Mesendoderm (in vitro differentiated cells): ENCODE measurements around the gene PCP2.

Experiments
- DNase-seq: peaks from one replicate; pipeline ENCODE4 v3.0.0; 2013
- H2AK5ac ChIP-seq: 2 replicates; pipeline ENCODE4 v1.6.1; 2013; ENCODE audit warnings: low read length, inconsistent platforms
- H2BK120ac ChIP-seq: 2 replicates; pipeline ENCODE4 v1.6.1; 2013; ENCODE audit warnings: low read depth, mild to moderate bottlenecking, low read length, moderate library complexity, mixed read lengths
- H2BK15ac ChIP-seq: replicated peaks from 2 replicates; pipeline ENCODE4 v1.6.1; 2013; ENCODE audit warnings: low read depth, mild to moderate bottlenecking, moderate library complexity
- H2BK5ac ChIP-seq: 2 replicates; pipeline ENCODE4 v1.6.1; 2013; ENCODE audit warnings: low read length, inconsistent platforms
- H3K18ac ChIP-seq: 2 replicates; pipeline ENCODE4 v1.6.1; 2013; ENCODE audit warnings: mild to moderate bottlenecking, low read length, mixed read lengths
- H3K23ac ChIP-seq: one replicate; pipeline ENCODE4 v1.6.1; 2013; ENCODE audit warnings: low read length
- H3K27ac ChIP-seq: 2 replicates; pipeline ENCODE4 v1.5.1; 2013; ENCODE audit warnings: low read depth, mild to moderate bottlenecking, inconsistent platforms, low read length, moderate library complexity
- H3K27me3 ChIP-seq: 2 replicates; pipeline ENCODE4 v1.6.1; 2013; ENCODE audit warnings: low read length, control low read depth, mild to moderate bottlenecking, inconsistent platforms; ENCODE audit not compliant: insufficient read depth, poor library complexity
- H3K36me3 ChIP-seq: 2 replicates; pipeline ENCODE4 v1.6.1; 2013; ENCODE audit warnings: low read length, inconsistent platforms; ENCODE audit not compliant: control insufficient read depth, insufficient read depth
- H3K4ac ChIP-seq: one replicate; pipeline ENCODE4 v1.6.1; 2013; ENCODE audit warnings: low read depth, mild to moderate bottlenecking, low read length, moderate library complexity
- H3K4me1 ChIP-seq: 2 replicates; pipeline ENCODE4 v1.6.1; 2013; ENCODE audit warnings: low read depth, low read length, inconsistent platforms; ENCODE audit not compliant: control insufficient read depth
- H3K4me2 ChIP-seq: 2 replicates; pipeline ENCODE4 v1.6.1; 2013; ENCODE audit warnings: low read length
- H3K4me3 ChIP-seq: 2 replicates; pipeline ENCODE4 v1.5.1; 2013; ENCODE audit warnings: mild to moderate bottlenecking, low read length
- H3K56ac ChIP-seq: one replicate; pipeline ENCODE4 v1.6.1; 2013; ENCODE audit warnings: low read length
- H3K79me1 ChIP-seq: 2 replicates; pipeline ENCODE4 v1.6.1; 2013; ENCODE audit warnings: low read length, inconsistent platforms
- H3K79me2 ChIP-seq: 2 replicates; pipeline ENCODE4 v1.6.1; 2013; ENCODE audit warnings: mild to moderate bottlenecking, low read length; ENCODE audit not compliant: control insufficient read depth, insufficient read depth
- H3K9ac ChIP-seq: 2 replicates; pipeline ENCODE4 v1.6.1; 2013; ENCODE audit warnings: low read length, inconsistent platforms
- H4K5ac ChIP-seq: one replicate; pipeline ENCODE4 v1.6.1; 2013; ENCODE audit warnings: low read length
- H4K8ac ChIP-seq: one replicate; pipeline ENCODE4 v1.6.1; 2013; ENCODE audit warnings: low read depth, mild to moderate bottlenecking, control low read depth, low read length, moderate library complexity
- WGBS: extraction: QIAGEN DNeasy Blood & Tissue Kit; methylation state at CpG from one replicate; pipeline ENCODE4 v1.1.7; 2013; ENCODE audit warnings: low lambda C conversion rate, missing lambda C conversion rate; ENCODE audit not compliant: insufficient coverage; ENCODE audit errors: extremely low coverage; 5-methylcytosine and 5-hydroxymethylcytosine counted together

The PCP2 gene

GRCh38 chr19:7678971-7679751 lies 45.6 kb upstream of the PCP2 start:
- Histone ChIP-seq H3K4me2 (no peak overlapping the region), H4K5ac (no peak overlapping the region), H3K56ac (no peak overlapping the region), H3K36me3 (no peaks in the 10 kb centered on the region), H3K27me3 (no peaks in the 10 kb centered on the region), H2AK5ac (no peak overlapping the region), H3K4ac (no peak overlapping the region), H3K9ac (no peak overlapping the region), H3K4me1 (peaks cover 3% of the 10 kb centered on the region), H3K27ac (no peak overlapping the region), H2BK15ac (no peak overlapping the region), H2BK5ac (no peak overlapping the region), H3K79me2 (peaks cover 4% of the 10 kb centered on the region), H3K18ac (no peak overlapping the region), H3K79me1 (peaks cover 3% of the 10 kb centered on the region), H3K4me3 (no peak overlapping the region), H4K8ac (no peak overlapping the region), H3K23ac (no peak overlapping the region), H2BK120ac (no peak overlapping the region)
- no peak for DNase-seq
- no CpG with 5 or more reads among the region's 30 CpGs for WGBS

- Histone ChIP-seq H3K23ac (no peak overlapping the region), H3K4ac (no peak overlapping the region), H3K36me3 (no peaks in the 10 kb centered on the region), H2BK5ac (no peak overlapping the region), H2AK5ac (no peak overlapping the region), H2BK120ac (no peak overlapping the region), H4K8ac (no peak overlapping the region), H4K5ac (no peak overlapping the region), H3K9ac (no peak overlapping the region), H3K18ac (no peak overlapping the region), H3K79me1 (peaks cover 3% of the 10 kb centered on the region), H3K27me3 (no peaks in the 10 kb centered on the region), H3K4me2 (no peak overlapping the region), H3K27ac (no peak overlapping the region), H3K79me2 (peaks cover 4% of the 10 kb centered on the region), H3K4me3 (no peak overlapping the region), H3K56ac (no peak overlapping the region), H3K4me1 (peaks cover 3% of the 10 kb centered on the region), H2BK15ac (no peak overlapping the region)
- peak; percentile 51 for DNase-seq
- WGBS = no CpG with 5 or more reads among the region's 12 CpGs
These were observed 44.3 kb upstream of the PCP2 start for GRCh38 chr19:7677669-7678311.

GRCh38 chr19:7676854-7677253 lies 43.3 kb upstream of the PCP2 start, which contains the start of gene MCEMP1:
TSS of gene MCEMP1 (plus strand) at chr19:7677090. CDS start at chr19:7677121, 31 bp downstream.
- no peak for DNase-seq
- WGBS = no CpG with 5 or more reads among the region's 10 CpGs

GRCh38 chr19:7676376-7676775 lies 42.9 kb upstream of the PCP2 start:
- no peak overlapping the region for H4K5ac ChIP-seq
- no peaks in the 10 kb centered on the region for H3K79me2 ChIP-seq
- no peaks in the 10 kb centered on the region for H3K27me3 ChIP-seq
- H3K4me2 ChIP-seq = no peak overlapping the region
- no peak overlapping the region for H3K4ac ChIP-seq
- no peak overlapping the region for H3K18ac ChIP-seq
- H3K4me3 ChIP-seq = no peak overlapping the region
- H3K56ac ChIP-seq = no peak overlapping the region
- H3K9ac ChIP-seq = no peak overlapping the region
- H3K4me1 ChIP-seq = no peaks in the 10 kb centered on the region
- H4K8ac ChIP-seq = no peak overlapping the region
- H2BK5ac ChIP-seq = no peak overlapping the region
- WGBS = no CpG with 5 or more reads among the region's 7 CpGs
- no peak overlapping the region for H2AK5ac ChIP-seq
- H3K23ac ChIP-seq = no peak overlapping the region
- no peak overlapping the region for H2BK120ac ChIP-seq
- no peaks in the 10 kb centered on the region for H3K36me3 ChIP-seq
- DNase-seq = no peak
- H3K79me1 ChIP-seq = no peaks in the 10 kb centered on the region
- no peak overlapping the region for H3K27ac ChIP-seq
- H2BK15ac ChIP-seq = no peak overlapping the region

More at GRCh38 chr19:7676854-7677253, 43.3 kb upstream of the PCP2 start, which contains the start of gene MCEMP1:
- Histone ChIP-seq H4K5ac (no peak within 1 kb of the TSS), H3K27ac (no peak within 1 kb of the TSS), H4K8ac (no peak within 1 kb of the TSS), H3K4me3 (no peak within 1 kb of the TSS), H3K79me1 (peaks cover under 1% of the 10 kb centered on the region), H3K4me1 (peaks cover under 1% of the 10 kb centered on the region), H3K79me2 (peaks cover under 1% of the 10 kb centered on the region), H3K4me2 (no peak within 1 kb of the TSS), H2BK5ac (no peak within 1 kb of the TSS), H3K27me3 (no peaks in the 10 kb centered on the region), H3K18ac (no peak within 1 kb of the TSS), H3K23ac (no peak within 1 kb of the TSS), H2BK120ac (no peak within 1 kb of the TSS), H3K9ac (no peak within 1 kb of the TSS), H3K36me3 (no peaks in the 10 kb centered on the region), H2AK5ac (no peak within 1 kb of the TSS), H2BK15ac (no peak within 1 kb of the TSS), H3K4ac (no peak within 1 kb of the TSS), H3K56ac (no peak within 1 kb of the TSS)

GRCh38 chr19:7674010-7675005 lies 40.8 kb upstream of the PCP2 start:
- Histone ChIP-seq H3K4ac (no peak overlapping the region), H2AK5ac (no peak overlapping the region), H3K36me3 (no peaks in the 10 kb centered on the region), H3K27ac (no peak overlapping the region), H3K23ac (no peak overlapping the region), H3K79me1 (no peaks in the 10 kb centered on the region), H2BK15ac (no peak overlapping the region), H3K79me2 (no peaks in the 10 kb centered on the region), H3K27me3 (no peaks in the 10 kb centered on the region), H3K56ac (no peak overlapping the region), H3K4me3 (no peak overlapping the region), H3K9ac (no peak overlapping the region), H3K18ac (no peak overlapping the region), H2BK5ac (no peak overlapping the region), H3K4me1 (no peaks in the 10 kb centered on the region), H4K5ac (no peak overlapping the region), H3K4me2 (no peak overlapping the region), H4K8ac (no peak overlapping the region), H2BK120ac (no peak overlapping the region)
- WGBS = 100% methylated on average over 2 of the region's 21 CpGs
- DNase-seq = peak; percentile 66
